Measurements from ENCODE around the gene DIS3L.
"Not testable (repeated sequence)": the region's sequence is repeated elsewhere in the genome, so short reads cannot be mapped to it uniquely, and the experiment has no call there.

Gene DIS3L

GRCh38 chr15:66369773-66370651 lies 76.6 kb downstream of the DIS3L start:
- in situ Hi-C loops (cut with MboI; ENCODE audit: low sequenced_read_pairs, unreplicated experiment) = no loop called here
- DNase-seq (ENCODE audit: low spot score) = peak; percentile 66
- no peak for TF ChIP-seq CTCF (IDR thresholded peaks at IDR 0.05; ENCODE audit: borderline replicate concordance, control extremely low read depth, extremely low read depth, insufficient read depth, missing control alignments)

GRCh38 chr15:66374179-66374578 lies 80.8 kb downstream of the DIS3L start:
- in situ Hi-C loops (cut with MboI; ENCODE audit: low sequenced_read_pairs, unreplicated experiment) = no loop called here
- TF ChIP-seq CTCF (IDR thresholded peaks at IDR 0.05; ENCODE audit: borderline replicate concordance, control extremely low read depth, extremely low read depth, insufficient read depth, missing control alignments) = no peak
- DNase-seq (ENCODE audit: low spot score) = no peak

DNA sequence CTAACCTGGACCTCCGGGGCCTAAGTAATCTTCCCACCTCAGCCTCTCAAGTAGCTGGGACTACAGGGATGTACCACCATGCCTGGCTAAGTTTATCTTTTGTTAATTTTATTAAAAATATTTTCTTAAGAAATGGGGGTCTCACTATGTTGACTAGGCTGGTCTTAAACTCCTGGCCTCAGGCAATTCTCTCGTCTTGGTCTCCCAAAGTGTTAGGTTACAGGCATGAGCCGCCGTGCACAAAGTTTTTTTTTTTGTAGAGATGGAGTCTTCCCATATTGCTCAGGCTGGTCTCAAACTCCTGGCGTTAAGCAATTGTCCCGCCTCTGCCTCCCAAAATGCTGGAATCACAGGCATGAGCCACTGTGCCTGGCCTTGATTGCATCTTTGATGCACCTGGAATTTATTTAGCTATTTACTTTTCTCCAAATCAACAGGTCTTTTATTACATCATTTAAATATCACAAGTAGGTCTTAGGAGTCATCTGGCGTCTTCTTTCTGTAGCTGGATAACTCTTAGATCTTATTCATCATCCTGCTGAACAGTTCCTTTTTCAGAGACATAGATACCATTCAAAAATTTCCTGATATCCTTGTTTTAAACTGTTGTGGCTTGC lies 85.6 kb downstream of the DIS3L start:
- DNase-seq (ENCODE audit: low spot score) = no peak
- in situ Hi-C loops (cut with MboI; ENCODE audit: low sequenced_read_pairs, unreplicated experiment) = no loop called here
- TF ChIP-seq CTCF (IDR thresholded peaks at IDR 0.05; ENCODE audit: borderline replicate concordance, control extremely low read depth, extremely low read depth, insufficient read depth, missing control alignments) = no peak

DNA sequence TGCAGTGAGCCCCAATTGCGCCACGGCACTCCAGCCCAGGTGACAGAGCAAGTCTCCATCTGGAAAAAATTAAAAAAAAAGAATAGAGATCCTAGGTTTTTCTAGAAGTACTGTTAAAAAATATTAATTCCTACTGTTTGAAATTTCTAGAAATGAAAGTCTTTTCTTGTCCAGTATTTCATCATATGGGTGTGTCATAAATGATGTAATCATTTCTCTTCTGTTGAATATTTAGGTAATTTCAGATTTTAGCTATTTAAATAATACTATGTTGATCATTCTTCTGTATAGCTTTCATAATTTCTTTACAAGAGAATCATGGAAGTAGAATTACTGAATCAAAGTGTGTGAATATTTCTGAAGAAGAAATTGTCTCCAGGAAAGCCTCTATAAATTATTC lies 88.0 kb downstream of the DIS3L start:
- not testable (repeated sequence) for DNase-seq (ENCODE audit: low spot score)
- in situ Hi-C loops (cut with MboI; ENCODE audit: low sequenced_read_pairs, unreplicated experiment) = loop anchor here (10.0 kb wide), 1 partner anchor 113 kb away; the partner anchor contains the start of gene SNAPC5
